Lower lobe of right lung (tissue), 2 donors: ENCODE measurements around the gene WDR90. TPM values are rescaled to one million over a fixed set of nuclear protein-coding genes. Genes with fewer than 3 reads are reported as not detected.
A peak's percentile ranks its signal among the peaks of the same experiment; 100 is the strongest.
"Not testable (repeated sequence)": the region's sequence is repeated elsewhere in the genome, so short reads cannot be mapped to it uniquely, and the experiment has no call there.

Experiments
- ATAC-seq, 2 donors: fragments of 200-7000 bp; cut with Tn5 transposase; one replicate each; pipeline ENCODE4 v1.9.1; 2020 to 2022; ENCODE audit warnings: mild to moderate bottlenecking in 2 of 2, moderate library complexity in 2 of 2
- DNase-seq: peaks from one replicate; pipeline ENCODE4 v3.0.0-alpha.2; 2020
- H3K27ac ChIP-seq: fragments of 200-600 bp; one replicate; pipeline ENCODE4 v1.8.0; 2022
- H3K27me3 ChIP-seq: fragments of 200-600 bp; one replicate; pipeline ENCODE4 v1.8.0; 2022; ENCODE audit warnings: low read depth
- H3K36me3 ChIP-seq: fragments of 200-600 bp; one replicate; pipeline ENCODE4 v1.8.0; 2022; ENCODE audit warnings: mild to moderate bottlenecking
- H3K4me1 ChIP-seq: fragments of 200-600 bp; one replicate; pipeline ENCODE4 v1.8.0; 2022
- H3K4me3 ChIP-seq: fragments of 200-600 bp; one replicate; pipeline ENCODE4 v1.8.0; 2022; ENCODE audit warnings: mild to moderate bottlenecking
- H3K9me3 ChIP-seq: fragments of 200-600 bp; one replicate; pipeline ENCODE4 v1.8.0; 2022
- CTCF ChIP-seq: fragments of 200-600 bp; IDR thresholded peaks from one replicate; pipeline ENCODE4 v1.8.0; 2022; ENCODE audit warnings: antibody characterized with exemption, mild to moderate bottlenecking
- intact Hi-C: fragments of 100-400 bp; cut with DNase I; formaldehyde crosslinking; loops from one replicate; pipeline ENCODE4 v1.11.0; 2022
- total RNA-seq: library from RNA; stranded (reverse); fragmentation: NEBNext Ultra II Directional; extraction: Animal tissue kit (Norgen Biotek cat#: 25700); gene quantifications from one replicate; pipeline ENCODE4 v1.2.1, GENCODE V29; 2021
- donor health status: DM: no; HTN: yes; CAD: no; lungs with severe emphysema.

Gene WDR90
- total RNA-seq, 1 donor from 2014 or later = 31.4 TPM

GRCh38 chr16:689175-689897 lies 40.2 kb downstream of the WDR90 start:
- Histone ChIP-seq H3K9me3 (no peaks in the 10 kb centered on the region), H3K4me3 (peak overlapping the region; percentile 90), H3K27ac (peak overlapping the region; percentile 88), H3K27me3 (peaks cover 24% of the 10 kb centered on the region), H3K36me3 (peaks cover 16% of the 10 kb centered on the region), H3K4me1 (peaks cover 41% of the 10 kb centered on the region)
- ATAC-seq (no peak), DNase-seq (no peak)
- intact Hi-C loops = no loop called here
- TF ChIP-seq CTCF = no peak

GRCh38 chr16:691242-691641 lies 42.1 kb downstream of the WDR90 start:
- H3K27ac ChIP-seq, DNase-seq, H3K9me3 ChIP-seq, intact Hi-C loops, ATAC-seq, H3K4me3 ChIP-seq: not testable (repeated sequence)
- Histone ChIP-seq H3K4me1 (peaks cover 41% of the 10 kb centered on the region), H3K27me3 (peaks cover 41% of the 10 kb centered on the region), H3K36me3 (peaks cover 12% of the 10 kb centered on the region)

GRCh38 chr16:692356-693108 lies 43.4 kb downstream of the WDR90 start:
- Histone ChIP-seq H3K4me3 (no peak overlapping the region), H3K27ac (no peak overlapping the region), H3K36me3 (no peaks in the 10 kb centered on the region), H3K9me3 (no peaks in the 10 kb centered on the region), H3K27me3 (peaks cover 51% of the 10 kb centered on the region), H3K4me1 (peaks cover 44% of the 10 kb centered on the region)
- intact Hi-C loops = no loop called here
- ATAC-seq = no peak
- TF ChIP-seq CTCF = no peak
- DNase-seq = no peak

GRCh38 chr16:693364-693763 lies 44.2 kb downstream of the WDR90 start:
- Histone ChIP-seq H3K27me3 (peaks cover 54% of the 10 kb centered on the region), H3K4me3 (no peak overlapping the region), H3K4me1 (peaks cover 44% of the 10 kb centered on the region), H3K36me3 (no peaks in the 10 kb centered on the region), H3K9me3 (no peaks in the 10 kb centered on the region), H3K27ac (no peak overlapping the region)
- DNase-seq = no peak
- no peak for ATAC-seq
- intact Hi-C loops = no loop called here
- no peak for TF ChIP-seq CTCF

- no peak for TF ChIP-seq CTCF
- no peak for DNase-seq
- no peak for ATAC-seq
- H3K27me3 ChIP-seq = peaks cover 55% of the 10 kb centered on the region
- no peaks in the 10 kb centered on the region for H3K36me3 ChIP-seq
- H3K27ac ChIP-seq = no peak overlapping the region
- H3K9me3 ChIP-seq = no peaks in the 10 kb centered on the region
- H3K4me1 ChIP-seq = peaks cover 40% of the 10 kb centered on the region
- H3K4me3 ChIP-seq = no peak overlapping the region
- intact Hi-C loops = no loop called here
Measured at GRCh38 chr16:693766-694165, 44.6 kb downstream of the WDR90 start.
